Right lobe of liver (tissue), 6 donors: ENCODE measurements around the gene GRAMD2B. TPM values are rescaled to one million over a fixed set of nuclear protein-coding genes. Genes with fewer than 3 reads are reported as not detected.

ENCODE experiments used
- ATAC-seq, 4 donors: fragments of 200-7000 bp; cut with Tn5 transposase; one replicate each; pipeline ENCODE4 v1.9.1; 2020; ENCODE audit warnings: mild to moderate bottlenecking in 4 of 4, moderate library complexity in 4 of 4
- DNase-seq, 3 donors: peaks; one replicate each; pipeline ENCODE4 v3.0.0-alpha.2; 2020
- H3K27ac ChIP-seq, 3 donors: fragments of 200-600 bp; one replicate each; pipeline ENCODE4 v1.8.0; 2022
- H3K27me3 ChIP-seq, 2 donors: fragments of 200-600 bp; one replicate each; pipeline ENCODE4 v1.8.0; 2022
- H3K36me3 ChIP-seq, 4 donors: fragments of 200-600 bp; sonication (generic) in 1 of 4; one replicate each; pipeline versions ENCODE4 v1.5.1 to v1.8.0; 2017 to 2022; ENCODE audit warnings: control low read depth in 1 of 4
- H3K4me1 ChIP-seq, 4 donors: fragments of 200-600 bp; sonication (generic) in 1 of 4; one replicate each; pipeline versions ENCODE4 v1.5.1 to v1.8.0; 2017 to 2022; ENCODE audit warnings: control low read depth in 1 of 4
- H3K4me3 ChIP-seq, 3 donors: fragments of 200-600 bp; one replicate each; pipeline ENCODE4 v1.8.0; 2022
- H3K9me3 ChIP-seq, 4 donors: fragments of 200-600 bp; sonication (generic) in 1 of 4; one replicate each; pipeline versions ENCODE4 v1.5.1 to v1.8.0; 2017 to 2022; ENCODE audit warnings: control low read depth in 1 of 4
- POLR2A ChIP-seq: fragments of 450-650 bp; IDR thresholded peaks from one replicate; pipeline ENCODE4 v1.6.1; 2017; ENCODE audit warnings: antibody characterized with exemption, mild to moderate bottlenecking
- WGBS: methylation state at CpG from one replicate; pipeline ENCODE4 v1.1.6; 2018; ENCODE audit warnings: low coverage, low lambda C conversion rate; ENCODE audit not compliant: insufficient coverage; ENCODE audit errors: missing lambda C conversion rate; 5-methylcytosine and 5-hydroxymethylcytosine counted together
- intact Hi-C, 2 donors: fragments of 100-400 bp; cut with DNase I; formaldehyde crosslinking; loops; one replicate each; pipeline versions ENCODE4 v1.11.2 to v1.14.1; 2022
- total RNA-seq, 6 experiments: library from RNA; depleted of rRNA in 2 of 6; stranded (reverse); fragments of >200 nt in 2 of 6; fragmentation: NEBNext Ultra II Directional in 3 of 6; extraction: Animal tissue kit (Norgen Biotek cat#: 25700) in 3 of 6; gene quantifications; one replicate each; pipeline versions ENCODE4 v1.1.0 to v1.2.4, GENCODE V29; 2016 to 2023
- TF ChIP-seq, protein P1 (sequence below), 4 donors: fragments of 200-600 bp in 3 of 4; fragments of 450-650 bp in 1 of 4; IDR thresholded peaks; one replicate each; pipeline versions ENCODE4 v1.5.1 to v1.8.0; 2016 to 2022; ENCODE audit warnings: antibody characterized with exemption in 4 of 4, mild to moderate bottlenecking in 2 of 4
- donor health status: DM: no; HTN: yes; CAD: no.
- donor health status: DM: no; HTN: no; CAD: no.
- donor health status: DM: no; HTN: no; CAD: no.
- donor health status: DM: no; HTN: yes; CAD: no.
- donor health status: DM: no; HTN: yes; CAD: no.

Gene GRAMD2B
- total RNA-seq, 6 experiments from 2014 or later = 9.9 to 26.4 (median 18.3) TPM

DNA sequence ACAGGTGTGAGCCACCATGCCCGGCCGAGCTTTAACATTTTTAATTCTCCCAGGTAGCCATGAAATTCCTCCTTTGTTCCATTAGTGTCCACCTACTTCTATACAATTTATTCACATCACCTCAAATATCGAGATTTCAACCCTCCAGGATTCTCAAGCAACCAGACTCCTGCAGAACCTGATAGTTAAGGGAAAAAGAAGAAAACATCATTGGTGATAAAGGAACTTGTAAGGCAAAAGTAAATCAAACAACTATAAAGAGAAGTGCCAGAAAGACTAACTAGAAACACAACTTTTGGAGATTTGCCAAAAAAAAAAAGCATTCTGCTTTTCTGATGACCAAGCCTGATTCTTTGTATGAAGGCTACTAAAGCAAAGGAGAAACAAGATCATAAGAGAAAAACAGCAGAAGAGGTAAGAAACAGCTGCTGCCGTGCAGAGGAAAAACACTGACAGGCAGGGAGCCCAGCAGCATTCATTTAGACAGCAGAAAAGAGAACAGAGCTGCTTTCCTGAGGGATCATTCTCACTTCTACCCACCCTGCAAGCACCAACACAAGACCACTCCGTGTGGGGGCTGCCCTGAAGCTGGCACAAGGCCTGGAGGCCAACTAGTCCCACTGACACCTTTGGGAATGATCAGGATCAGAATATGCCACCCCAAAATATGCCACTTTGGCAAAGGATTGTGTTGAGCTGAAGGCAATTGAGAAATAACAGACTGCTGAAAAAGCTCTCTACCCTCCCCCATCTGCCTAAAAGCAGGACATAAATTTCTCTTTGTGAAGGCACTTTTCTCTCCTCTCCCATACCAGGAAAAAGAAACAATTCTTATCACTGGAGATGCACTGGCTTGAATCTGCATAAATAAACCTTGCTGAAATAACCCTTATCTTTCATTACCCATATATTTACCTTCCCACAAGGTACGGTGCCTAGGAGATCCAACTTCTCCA lies 96.7 kb downstream of the GRAMD2B start:
- H3K27ac ChIP-seq = peak overlapping the region in 1 of 3 donors; percentile 10
- intact Hi-C loops = no loop called here
- 52% methylated on average over 5 of the region's 6 CpGs for WGBS
- no peaks in the 10 kb centered on the region for H3K36me3 ChIP-seq
- H3K27me3 ChIP-seq = no peaks in the 10 kb centered on the region
- ATAC-seq (peak; percentile 65 to 74 (median 68)), DNase-seq (no peak)
- no peak overlapping the region for H3K4me3 ChIP-seq
- peaks cover 0 to 4% (median 0%) of the 10 kb centered on the region in 4 donors for H3K4me1 ChIP-seq
- TF ChIP-seq POLR2A = no peak
- TF ChIP-seq, protein P1, sequence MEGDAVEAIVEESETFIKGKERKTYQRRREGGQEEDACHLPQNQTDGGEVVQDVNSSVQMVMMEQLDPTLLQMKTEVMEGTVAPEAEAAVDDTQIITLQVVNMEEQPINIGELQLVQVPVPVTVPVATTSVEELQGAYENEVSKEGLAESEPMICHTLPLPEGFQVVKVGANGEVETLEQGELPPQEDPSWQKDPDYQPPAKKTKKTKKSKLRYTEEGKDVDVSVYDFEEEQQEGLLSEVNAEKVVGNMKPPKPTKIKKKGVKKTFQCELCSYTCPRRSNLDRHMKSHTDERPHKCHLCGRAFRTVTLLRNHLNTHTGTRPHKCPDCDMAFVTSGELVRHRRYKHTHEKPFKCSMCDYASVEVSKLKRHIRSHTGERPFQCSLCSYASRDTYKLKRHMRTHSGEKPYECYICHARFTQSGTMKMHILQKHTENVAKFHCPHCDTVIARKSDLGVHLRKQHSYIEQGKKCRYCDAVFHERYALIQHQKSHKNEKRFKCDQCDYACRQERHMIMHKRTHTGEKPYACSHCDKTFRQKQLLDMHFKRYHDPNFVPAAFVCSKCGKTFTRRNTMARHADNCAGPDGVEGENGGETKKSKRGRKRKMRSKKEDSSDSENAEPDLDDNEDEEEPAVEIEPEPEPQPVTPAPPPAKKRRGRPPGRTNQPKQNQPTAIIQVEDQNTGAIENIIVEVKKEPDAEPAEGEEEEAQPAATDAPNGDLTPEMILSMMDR (IDR thresholded peaks at IDR 0.05) = no peak
- H3K9me3 ChIP-seq = no peaks in the 10 kb centered on the region

DNA sequence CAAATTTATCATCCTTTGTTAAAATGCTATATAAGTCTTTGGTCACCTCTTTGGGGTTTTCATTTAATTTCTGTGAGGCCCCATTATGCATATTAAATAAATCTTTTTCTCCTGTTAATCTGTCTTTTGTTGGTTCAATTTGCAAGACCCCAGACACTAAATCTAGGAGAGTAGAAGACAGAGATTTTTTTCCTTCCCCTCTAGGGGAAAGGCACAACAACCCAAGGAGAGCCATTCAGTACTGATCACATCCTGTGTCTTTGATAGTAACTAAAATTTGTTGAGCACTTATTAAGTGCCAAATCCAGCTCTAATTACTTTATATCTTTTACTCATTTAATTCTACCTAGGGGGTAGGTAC lies 97.4 kb downstream of the GRAMD2B start:
- intact Hi-C loops = no loop called here
- no peak for ATAC-seq
- peaks cover 0 to 4% (median 0%) of the 10 kb centered on the region in 4 donors for H3K4me1 ChIP-seq
- no peak for DNase-seq
- H3K36me3 ChIP-seq = no peaks in the 10 kb centered on the region
- no peak overlapping the region for H3K27ac ChIP-seq
- H3K4me3 ChIP-seq = no peak overlapping the region
- no peak for TF ChIP-seq POLR2A
- TF ChIP-seq, protein P1 (IDR thresholded peaks at IDR 0.05) = no peak
- H3K27me3 ChIP-seq = no peaks in the 10 kb centered on the region
- H3K9me3 ChIP-seq = no peaks in the 10 kb centered on the region

DNA sequence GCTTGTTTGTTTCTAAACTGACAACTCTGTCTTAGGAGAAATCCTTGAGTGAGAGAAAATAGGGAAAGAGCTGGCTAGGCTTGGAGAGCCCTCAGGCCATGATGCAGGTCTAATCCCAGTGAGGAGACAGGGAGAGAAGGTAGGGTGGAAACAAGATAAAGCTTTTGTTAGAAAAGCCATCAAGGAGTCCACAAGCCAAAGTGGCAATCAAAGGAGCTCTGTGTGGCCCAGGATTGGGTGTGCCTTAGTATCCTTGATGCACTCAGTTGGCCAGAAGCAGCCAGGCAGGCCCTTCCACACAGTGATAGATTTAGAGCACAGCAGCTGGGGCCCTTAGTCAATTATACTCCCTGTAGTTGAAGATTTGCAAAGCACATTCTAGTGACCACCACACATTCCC lies 97.9 kb downstream of the GRAMD2B start:
- Histone ChIP-seq H3K4me1 (peaks cover 0 to 4% (median 0%) of the 10 kb centered on the region in 4 donors), H3K4me3 (no peak overlapping the region), H3K27me3 (no peaks in the 10 kb centered on the region), H3K27ac (no peak overlapping the region), H3K36me3 (no peaks in the 10 kb centered on the region), H3K9me3 (no peaks in the 10 kb centered on the region)
- intact Hi-C loops = no loop called here
- DNase-seq = no peak
- no peak for ATAC-seq
- TF ChIP-seq, protein P1 (IDR thresholded peaks at IDR 0.05) = no peak
- TF ChIP-seq POLR2A = no peak

DNA sequence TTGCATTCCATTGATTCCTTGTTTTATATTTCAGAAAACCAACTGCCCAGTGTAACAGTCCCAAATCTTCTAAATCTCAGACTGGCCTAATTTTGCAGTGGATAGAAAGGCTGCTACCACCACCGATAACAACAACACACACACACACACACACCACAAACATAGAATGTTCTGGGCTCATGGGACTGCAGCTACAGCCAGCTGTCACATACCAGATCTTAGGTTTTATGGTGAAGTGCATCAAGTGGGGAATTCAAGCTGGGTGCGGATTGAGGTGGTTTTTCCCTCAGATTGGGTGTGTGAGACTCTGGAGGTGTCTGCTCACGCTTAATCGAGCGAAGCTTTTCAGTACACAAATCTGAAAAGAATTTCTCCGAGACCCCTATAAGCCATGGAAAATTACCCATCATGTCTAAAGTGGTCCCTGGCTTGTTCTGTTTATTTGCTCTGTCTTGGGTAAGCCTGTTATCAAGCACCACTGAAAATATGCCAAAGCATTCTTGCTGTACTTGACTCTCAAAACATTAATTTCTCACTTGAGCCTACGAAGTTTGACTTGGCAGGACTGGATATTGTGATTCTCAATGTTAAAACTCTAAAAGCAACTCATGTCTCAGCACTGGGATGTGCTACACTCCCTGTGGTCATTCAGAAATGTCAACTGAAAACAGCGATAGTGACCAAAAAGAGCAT lies 100.8 kb downstream of the GRAMD2B start:
- peaks cover 0 to 4% (median 0%) of the 10 kb centered on the region in 4 donors for H3K4me1 ChIP-seq
- no peak for ATAC-seq
- no peak overlapping the region for H3K4me3 ChIP-seq
- no peaks in the 10 kb centered on the region for H3K36me3 ChIP-seq
- H3K27ac ChIP-seq = no peak overlapping the region
- no peaks in the 10 kb centered on the region for H3K9me3 ChIP-seq
- H3K27me3 ChIP-seq = no peaks in the 10 kb centered on the region
- intact Hi-C loops = no loop called here
- no peak for TF ChIP-seq POLR2A
- TF ChIP-seq, protein P1 (IDR thresholded peaks at IDR 0.05) = no peak
- WGBS = 79% methylated on average over 6 of the region's 8 CpGs
- DNase-seq = no peak
